Measurements from ENCODE around the gene CYTIP. TPM values are rescaled to one million over a fixed set of nuclear protein-coding genes. Genes with fewer than 3 reads are reported as not detected.
A peak's percentile ranks its signal among the peaks of the same experiment; 100 is the strongest.

Gene CYTIP
- total RNA-seq (ENCODE audit: low replicate concordance), result 0.19 and 0.54 TPM in 2 replicates

GRCh38 chr2:157443795-157444640 lies at the start of gene CYTIP:
Gene CYTIP (minus strand): TSS chr2:157444089. CDS start chr2:157444020, 69 bp downstream.
- H3K4me3 Mint-ChIP-seq, result no peak within 1 kb of the TSS
- peaks cover 5% of the 10 kb centered on the region for H3K27me3 Mint-ChIP-seq (ENCODE audit: insufficient read depth, low read depth)
- Histone ChIP-seq H3F3A (ENCODE audit: low read depth) (no peaks in the 10 kb centered on the region), H3K79me2 (ENCODE audit: low read depth) (no peaks in the 10 kb centered on the region), H2AFZ (replicated peaks) (peak within 1 kb of the TSS; percentile 19), H3K36me3 (no peaks in the 10 kb centered on the region), H3K4me1 (no peaks in the 10 kb centered on the region), H3K9ac (no peak within 1 kb of the TSS), H3K9me3 (ENCODE audit: low read depth) (no peaks in the 10 kb centered on the region), H3K4me3 (no peak within 1 kb of the TSS), H3K27me3 (no peaks in the 10 kb centered on the region), H4K20me1 (ENCODE audit: low read depth) (no peaks in the 10 kb centered on the region), H3K4me2 (no peak within 1 kb of the TSS), H3K27ac (no peak within 1 kb of the TSS)
- no peaks in the 10 kb centered on the region for H3K9me3 Mint-ChIP-seq
- no peak for DNase-seq (ENCODE audit: low spot score)
- H3K36me3 Mint-ChIP-seq, result no peaks in the 10 kb centered on the region
- no peaks in the 10 kb centered on the region for H3K4me1 Mint-ChIP-seq
- no peak for TF ChIP-seq EZH2phosphoT487 (IDR thresholded peaks at IDR 0.05)
- TF ChIP-seq EZH2 (IDR thresholded peaks at IDR 0.05), result no peak
- no peak within 1 kb of the TSS for H3K27ac Mint-ChIP-seq

GRCh38 chr2:157492189-157492773 lies 48.4 kb upstream of the CYTIP start:
- no peaks in the 10 kb centered on the region for H3K36me3 ChIP-seq
- no peaks in the 10 kb centered on the region for H3K4me1 ChIP-seq
- H3K4me2 ChIP-seq, result no peak overlapping the region
- no peaks in the 10 kb centered on the region for H3F3A ChIP-seq (ENCODE audit: low read depth)
- Mint-ChIP-seq H3K36me3 (no peaks in the 10 kb centered on the region), H3K4me3 (no peak overlapping the region), H3K27ac (no peak overlapping the region), H3K4me1 (no peaks in the 10 kb centered on the region), H3K9me3 (no peaks in the 10 kb centered on the region), H3K27me3 (ENCODE audit: insufficient read depth, low read depth) (no peaks in the 10 kb centered on the region)
- TF ChIP-seq EZH2phosphoT487 (IDR thresholded peaks at IDR 0.05) (no peak), EZH2 (IDR thresholded peaks at IDR 0.05) (no peak), CTCF (IDR thresholded peaks at IDR 0.05) (peak; percentile 90)
- H3K27ac ChIP-seq, result no peak overlapping the region
- H3K9me3 ChIP-seq (ENCODE audit: low read depth), result no peaks in the 10 kb centered on the region
- H3K9ac ChIP-seq, result no peak overlapping the region
- H3K4me3 ChIP-seq, result no peak overlapping the region
- H3K27me3 ChIP-seq, result no peaks in the 10 kb centered on the region
- H3K79me2 ChIP-seq (ENCODE audit: low read depth), result no peaks in the 10 kb centered on the region
- H4K20me1 ChIP-seq (ENCODE audit: low read depth), result no peaks in the 10 kb centered on the region
- peak; percentile 78 for DNase-seq (ENCODE audit: low spot score)
- H2AFZ ChIP-seq (replicated peaks), result no peak overlapping the region

GRCh38 chr2:157489983-157490382 lies 46.1 kb upstream of the CYTIP start:
- no peaks in the 10 kb centered on the region for H3K27me3 Mint-ChIP-seq (ENCODE audit: insufficient read depth, low read depth)
- no peak overlapping the region for H3K4me3 ChIP-seq
- no peaks in the 10 kb centered on the region for H3K79me2 ChIP-seq (ENCODE audit: low read depth)
- no peaks in the 10 kb centered on the region for H3F3A ChIP-seq (ENCODE audit: low read depth)
- H3K4me2 ChIP-seq, result no peak overlapping the region
- no peak overlapping the region for H3K27ac Mint-ChIP-seq
- peaks cover 3% of the 10 kb centered on the region for H3K4me1 Mint-ChIP-seq
- no peak overlapping the region for H2AFZ ChIP-seq (replicated peaks)
- H3K4me3 Mint-ChIP-seq, result no peak overlapping the region
- H3K9me3 ChIP-seq (ENCODE audit: low read depth), result no peaks in the 10 kb centered on the region
- H4K20me1 ChIP-seq (ENCODE audit: low read depth), result no peaks in the 10 kb centered on the region
- no peaks in the 10 kb centered on the region for H3K27me3 ChIP-seq
- no peaks in the 10 kb centered on the region for H3K36me3 Mint-ChIP-seq
- H3K9me3 Mint-ChIP-seq, result no peaks in the 10 kb centered on the region
- no peak for TF ChIP-seq CTCF (IDR thresholded peaks at IDR 0.05)
- no peak for TF ChIP-seq EZH2 (IDR thresholded peaks at IDR 0.05)
- no peak for TF ChIP-seq EZH2phosphoT487 (IDR thresholded peaks at IDR 0.05)
- no peaks in the 10 kb centered on the region for H3K36me3 ChIP-seq
- peaks cover 10% of the 10 kb centered on the region for H3K4me1 ChIP-seq
- H3K27ac ChIP-seq, result no peak overlapping the region
- no peak for DNase-seq (ENCODE audit: low spot score)
- H3K9ac ChIP-seq, result no peak overlapping the region

GRCh38 chr2:157488877-157489276 lies 45.0 kb upstream of the CYTIP start:
- no peak for DNase-seq (ENCODE audit: low spot score)
- H3K4me3 ChIP-seq, result no peak overlapping the region
- Mint-ChIP-seq H3K9me3 (no peaks in the 10 kb centered on the region), H3K36me3 (no peaks in the 10 kb centered on the region), H3K4me3 (no peak overlapping the region), H3K27me3 (ENCODE audit: insufficient read depth, low read depth) (no peaks in the 10 kb centered on the region), H3K27ac (no peak overlapping the region), H3K4me1 (peaks cover 3% of the 10 kb centered on the region)
- H3K9ac ChIP-seq, result no peak overlapping the region
- H4K20me1 ChIP-seq (ENCODE audit: low read depth), result no peaks in the 10 kb centered on the region
- H3K79me2 ChIP-seq (ENCODE audit: low read depth), result no peaks in the 10 kb centered on the region
- peaks cover 10% of the 10 kb centered on the region for H3K4me1 ChIP-seq
- H3F3A ChIP-seq (ENCODE audit: low read depth), result no peaks in the 10 kb centered on the region
- H3K36me3 ChIP-seq, result no peaks in the 10 kb centered on the region
- H3K9me3 ChIP-seq (ENCODE audit: low read depth), result no peaks in the 10 kb centered on the region
- no peak overlapping the region for H2AFZ ChIP-seq (replicated peaks)
- no peak overlapping the region for H3K27ac ChIP-seq
- no peaks in the 10 kb centered on the region for H3K27me3 ChIP-seq
- TF ChIP-seq EZH2 (IDR thresholded peaks at IDR 0.05) (no peak), EZH2phosphoT487 (IDR thresholded peaks at IDR 0.05) (no peak), CTCF (IDR thresholded peaks at IDR 0.05) (no peak)
- no peak overlapping the region for H3K4me2 ChIP-seq
